Measurements from ENCODE around the gene RAPGEF2.

The RAPGEF2 gene

GRCh38 chr4:159401791-159402380 lies 299.0 kb downstream of the RAPGEF2 start:
- DNase-seq (ENCODE audit: low read depth in 2 of 2) = no peak
